ENCODE results near the gene CABP7.

Gene CABP7

GRCh38 chr22:29758959-29759358 is 39.2 kb downstream of the CABP7 start:
- no peaks in the 10 kb centered on the region for H3K79me2 ChIP-seq (ENCODE audit: control insufficient read depth, insufficient read depth, low read length, unreplicated experiment)
- H3K36me3 ChIP-seq (ENCODE audit: insufficient read depth, low read length), result no peaks in the 10 kb centered on the region
- H3K4me3 ChIP-seq (ENCODE audit: low read depth, low read length), result no peak overlapping the region
- H3K27me3 ChIP-seq (ENCODE audit: insufficient read depth, low read length), result no peaks in the 10 kb centered on the region
- H2AFZ ChIP-seq (ENCODE audit: low read length, unreplicated experiment), result no peak overlapping the region
- no peak overlapping the region for H3K27ac ChIP-seq (ENCODE audit: low read depth, low read length)
- no peaks in the 10 kb centered on the region for H3K4me1 ChIP-seq (ENCODE audit: control insufficient read depth, insufficient read depth, low read length, unreplicated experiment)

DNA sequence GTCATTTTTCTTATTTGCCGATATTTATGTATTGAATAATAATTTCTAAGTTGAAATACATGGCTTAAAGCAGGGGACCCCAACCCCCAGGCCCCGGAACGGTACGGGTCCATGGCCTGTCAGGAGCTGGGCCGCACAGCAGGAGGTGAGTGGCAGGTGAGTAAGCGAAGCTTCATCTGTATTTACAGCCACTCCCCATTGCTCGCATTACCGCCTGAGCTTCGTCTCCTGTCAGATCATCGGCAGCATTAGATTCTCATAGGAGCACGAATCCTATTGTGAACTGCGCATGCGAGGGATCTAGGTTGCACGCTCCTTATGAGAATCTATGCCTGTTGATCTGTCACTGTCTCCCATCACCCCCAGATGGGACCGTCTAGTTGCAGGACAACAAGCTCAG is 42.5 kb downstream of the CABP7 start:
- H3K79me2 ChIP-seq (ENCODE audit: control insufficient read depth, insufficient read depth, low read length, unreplicated experiment), result peaks cover 10% of the 10 kb centered on the region
- H3K27me3 ChIP-seq (ENCODE audit: insufficient read depth, low read length), result no peaks in the 10 kb centered on the region
- H3K36me3 ChIP-seq (ENCODE audit: insufficient read depth, low read length), result no peaks in the 10 kb centered on the region
- H3K4me1 ChIP-seq (ENCODE audit: control insufficient read depth, insufficient read depth, low read length, unreplicated experiment), result no peaks in the 10 kb centered on the region
- no peak overlapping the region for H3K27ac ChIP-seq (ENCODE audit: low read depth, low read length)
- H3K4me3 ChIP-seq (ENCODE audit: low read depth, low read length), result no peak overlapping the region
- H2AFZ ChIP-seq (ENCODE audit: low read length, unreplicated experiment), result no peak overlapping the region

GRCh38 chr22:29765905-29766631 is 46.3 kb downstream of the CABP7 start:
- peaks cover 26% of the 10 kb centered on the region for H3K79me2 ChIP-seq (ENCODE audit: control insufficient read depth, insufficient read depth, low read length, unreplicated experiment)

GRCh38 chr22:29766632-29767170 is 46.9 kb downstream of the CABP7 start, which contains the start of gene ZMAT5:
Gene ZMAT5, minus strand, starts transcription at chr22:29767007. Its CDS starts 18,463 bp downstream, at chr22:29748544.
- Histone ChIP-seq H3K4me3 (ENCODE audit: low read depth, low read length) (peak within 1 kb of the TSS; percentile 97), H2AFZ (ENCODE audit: low read length, unreplicated experiment) (peak within 1 kb of the TSS; percentile 90), H3K27ac (ENCODE audit: low read depth, low read length) (peak within 1 kb of the TSS; percentile 83), H3K36me3 (ENCODE audit: insufficient read depth, low read length) (no peaks in the 10 kb centered on the region), H3K27me3 (ENCODE audit: insufficient read depth, low read length) (no peaks in the 10 kb centered on the region), H3K4me1 (ENCODE audit: control insufficient read depth, insufficient read depth, low read length, unreplicated experiment) (no peaks in the 10 kb centered on the region), H3K79me2 (ENCODE audit: control insufficient read depth, insufficient read depth, low read length, unreplicated experiment) (peaks cover 26% of the 10 kb centered on the region)

More at GRCh38 chr22:29765905-29766631, 46.3 kb downstream of the CABP7 start:
- H3K4me1 ChIP-seq (ENCODE audit: control insufficient read depth, insufficient read depth, low read length, unreplicated experiment), result no peaks in the 10 kb centered on the region
- H3K4me3 ChIP-seq (ENCODE audit: low read depth, low read length), result peak overlapping the region; percentile 97
- H3K27me3 ChIP-seq (ENCODE audit: insufficient read depth, low read length), result no peaks in the 10 kb centered on the region
- H3K27ac ChIP-seq (ENCODE audit: low read depth, low read length), result no peak overlapping the region
- no peaks in the 10 kb centered on the region for H3K36me3 ChIP-seq (ENCODE audit: insufficient read depth, low read length)
- H2AFZ ChIP-seq (ENCODE audit: low read length, unreplicated experiment), result peak overlapping the region; percentile 85

DNA sequence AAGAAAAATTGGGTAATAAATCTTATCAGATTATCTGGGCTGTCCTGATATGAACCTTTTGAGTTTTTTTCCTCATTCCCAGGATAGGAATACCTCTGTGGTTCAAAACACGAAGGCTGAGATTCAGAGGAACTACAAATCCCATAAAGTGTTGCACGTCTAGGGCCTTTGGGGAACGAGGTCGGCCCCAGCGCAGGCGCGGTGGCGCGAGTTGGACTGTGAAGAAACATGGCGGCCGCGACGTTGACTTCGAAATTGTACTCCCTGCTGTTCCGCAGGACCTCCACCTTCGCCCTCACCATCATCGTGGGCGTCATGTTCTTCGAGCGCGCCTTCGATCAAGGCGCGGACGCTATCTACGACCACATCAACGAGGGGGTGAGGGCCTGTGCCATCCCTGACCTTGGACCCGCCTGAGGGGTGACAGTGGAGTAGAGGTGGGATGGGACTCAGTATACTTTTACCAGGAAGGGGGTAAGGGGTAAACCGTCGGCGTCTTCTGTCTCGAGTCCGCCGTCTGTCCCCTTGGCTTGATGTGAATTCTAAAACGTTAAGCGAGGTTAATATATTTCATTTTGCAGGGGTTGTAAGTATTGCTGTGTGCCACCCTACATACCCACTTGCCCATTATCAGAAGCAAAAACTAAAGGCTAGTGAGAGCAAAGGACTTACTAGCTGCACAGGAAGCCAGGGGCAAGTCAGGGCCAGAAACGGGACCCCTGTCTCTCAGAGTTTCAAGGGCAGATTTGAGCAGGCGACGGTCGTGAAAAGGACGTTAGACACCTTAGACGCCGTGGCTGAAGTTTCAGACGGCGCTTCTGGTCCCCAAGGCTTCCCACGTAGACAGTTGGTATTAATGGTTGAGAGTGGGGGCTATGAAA is 47.6 kb downstream of the CABP7 start, which contains the start of gene UQCR10:
Gene UQCR10 (plus strand): TSS at position 199 of the 881 bp plus-strand sequence. CDS start 30 bp downstream, at position 229.
- Histone ChIP-seq H3K4me3 (ENCODE audit: low read depth, low read length) (peak within 1 kb of the TSS; percentile 97), H3K27me3 (ENCODE audit: insufficient read depth, low read length) (no peaks in the 10 kb centered on the region), H3K27ac (ENCODE audit: low read depth, low read length) (peak within 1 kb of the TSS; percentile 83), H3K79me2 (ENCODE audit: control insufficient read depth, insufficient read depth, low read length, unreplicated experiment) (peaks cover 26% of the 10 kb centered on the region), H3K36me3 (ENCODE audit: insufficient read depth, low read length) (no peaks in the 10 kb centered on the region), H2AFZ (ENCODE audit: low read length, unreplicated experiment) (peak within 1 kb of the TSS; percentile 90), H3K4me1 (ENCODE audit: control insufficient read depth, insufficient read depth, low read length, unreplicated experiment) (no peaks in the 10 kb centered on the region)

DNA sequence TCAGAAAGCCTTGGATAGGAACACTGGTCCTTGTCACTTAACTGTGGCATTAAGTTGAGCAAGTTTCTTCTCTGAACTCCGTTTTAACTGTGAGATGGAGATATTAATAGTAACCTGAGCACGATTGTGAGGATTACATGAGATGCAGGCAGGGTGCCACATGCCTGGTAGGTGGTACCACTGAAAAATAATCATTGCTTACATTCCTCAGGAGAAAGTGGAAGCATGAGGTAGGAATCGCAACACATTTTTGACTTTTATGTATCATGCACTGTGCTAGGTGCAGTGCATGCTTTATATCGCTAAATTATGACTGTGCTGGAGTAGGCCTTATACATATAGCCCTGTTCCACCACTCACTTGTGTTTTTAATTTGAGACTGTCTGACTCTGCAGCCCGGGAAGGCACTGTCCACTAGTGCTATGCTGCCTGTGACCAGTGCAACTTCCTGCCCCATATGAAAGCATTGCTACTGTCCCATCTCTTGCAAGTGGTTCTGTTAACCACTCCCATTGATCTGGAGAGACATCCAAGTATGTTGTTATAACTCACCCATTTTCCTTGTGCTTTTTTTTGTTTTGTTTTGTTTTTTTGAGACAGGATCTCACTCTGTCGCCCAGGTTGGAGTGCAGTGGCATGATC is 48.4 kb downstream of the CABP7 start:
- H3K27ac ChIP-seq (ENCODE audit: low read depth, low read length), result no peak overlapping the region; the same call in 1 of the 2 replicates
- peak overlapping the region; percentile 97 for H3K4me3 ChIP-seq (ENCODE audit: low read depth, low read length)
- H2AFZ ChIP-seq (ENCODE audit: low read length, unreplicated experiment), result no peak overlapping the region
- H3K36me3 ChIP-seq (ENCODE audit: insufficient read depth, low read length), result no peaks in the 10 kb centered on the region
- H3K79me2 ChIP-seq (ENCODE audit: control insufficient read depth, insufficient read depth, low read length, unreplicated experiment), result peaks cover 26% of the 10 kb centered on the region
- no peaks in the 10 kb centered on the region for H3K27me3 ChIP-seq (ENCODE audit: insufficient read depth, low read length)
- H3K4me1 ChIP-seq (ENCODE audit: control insufficient read depth, insufficient read depth, low read length, unreplicated experiment), result peaks cover 2% of the 10 kb centered on the region

GRCh38 chr22:29769723-29770321 is 50.0 kb downstream of the CABP7 start:
- no peak overlapping the region for H3K27ac ChIP-seq (ENCODE audit: low read depth, low read length)
- peaks cover 26% of the 10 kb centered on the region for H3K79me2 ChIP-seq (ENCODE audit: control insufficient read depth, insufficient read depth, low read length, unreplicated experiment)
- H2AFZ ChIP-seq (ENCODE audit: low read length, unreplicated experiment), result no peak overlapping the region
- H3K4me3 ChIP-seq (ENCODE audit: low read depth, low read length), result no peak overlapping the region
- H3K4me1 ChIP-seq (ENCODE audit: control insufficient read depth, insufficient read depth, low read length, unreplicated experiment), result peaks cover 3% of the 10 kb centered on the region
- H3K36me3 ChIP-seq (ENCODE audit: insufficient read depth, low read length), result no peaks in the 10 kb centered on the region
- no peaks in the 10 kb centered on the region for H3K27me3 ChIP-seq (ENCODE audit: insufficient read depth, low read length)

GRCh38 chr22:29772170-29772641 is 52.4 kb downstream of the CABP7 start:
- Histone ChIP-seq H2AFZ (ENCODE audit: low read length, unreplicated experiment) (no peak overlapping the region), H3K79me2 (ENCODE audit: control insufficient read depth, insufficient read depth, low read length, unreplicated experiment) (peaks cover 16% of the 10 kb centered on the region), H3K36me3 (ENCODE audit: insufficient read depth, low read length) (no peaks in the 10 kb centered on the region), H3K27me3 (ENCODE audit: insufficient read depth, low read length) (no peaks in the 10 kb centered on the region), H3K4me3 (ENCODE audit: low read depth, low read length) (no peak overlapping the region), H3K27ac (ENCODE audit: low read depth, low read length) (no peak overlapping the region), H3K4me1 (ENCODE audit: control insufficient read depth, insufficient read depth, low read length, unreplicated experiment) (peaks cover 3% of the 10 kb centered on the region)

- peaks cover 3% of the 10 kb centered on the region for H3K4me1 ChIP-seq (ENCODE audit: control insufficient read depth, insufficient read depth, low read length, unreplicated experiment)
- H2AFZ ChIP-seq (ENCODE audit: low read length, unreplicated experiment), result no peak overlapping the region
- H3K27ac ChIP-seq (ENCODE audit: low read depth, low read length), result no peak overlapping the region
- H3K79me2 ChIP-seq (ENCODE audit: control insufficient read depth, insufficient read depth, low read length, unreplicated experiment), result peaks cover 6% of the 10 kb centered on the region
- H3K4me3 ChIP-seq (ENCODE audit: low read depth, low read length), result no peak overlapping the region
- no peaks in the 10 kb centered on the region for H3K36me3 ChIP-seq (ENCODE audit: insufficient read depth, low read length)
- no peaks in the 10 kb centered on the region for H3K27me3 ChIP-seq (ENCODE audit: insufficient read depth, low read length)
These were observed 53.4 kb downstream of the CABP7 start for GRCh38 chr22:29773233-29773632.

DNA sequence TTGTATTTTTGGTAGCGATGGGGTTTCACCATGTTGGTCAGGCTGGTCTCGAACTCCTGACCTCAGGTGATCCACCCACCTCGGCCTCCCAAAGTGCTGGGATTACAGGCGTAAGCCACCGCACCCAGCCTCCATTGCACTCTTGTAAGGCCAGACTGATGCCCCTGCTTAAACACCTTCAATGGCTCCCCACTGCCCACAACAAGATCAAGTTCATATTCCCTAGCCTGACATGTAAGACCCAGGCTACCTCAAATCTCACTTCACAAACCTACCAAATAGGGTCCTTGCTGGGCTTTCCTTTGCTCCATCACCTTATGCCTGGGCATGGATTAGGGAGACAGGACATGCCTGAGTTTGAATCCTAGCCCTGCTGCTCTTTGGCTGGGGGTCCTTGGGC is 60.4 kb downstream of the CABP7 start:
- H3K27ac ChIP-seq (ENCODE audit: low read depth, low read length), result peak overlapping the region; percentile 92
- H2AFZ ChIP-seq (ENCODE audit: low read length, unreplicated experiment), result no peak overlapping the region
- H3K4me3 ChIP-seq (ENCODE audit: low read depth, low read length), result no peak overlapping the region
- H3K79me2 ChIP-seq (ENCODE audit: control insufficient read depth, insufficient read depth, low read length, unreplicated experiment), result no peaks in the 10 kb centered on the region
- no peaks in the 10 kb centered on the region for H3K27me3 ChIP-seq (ENCODE audit: insufficient read depth, low read length)
- no peaks in the 10 kb centered on the region for H3K36me3 ChIP-seq (ENCODE audit: insufficient read depth, low read length)
- peaks cover 45% of the 10 kb centered on the region for H3K4me1 ChIP-seq (ENCODE audit: control insufficient read depth, insufficient read depth, low read length, unreplicated experiment)

Measured in ACC112 (cell line).